RCC 7860 (cell line): ENCODE data around the gene RHCE.
"Not testable (repeated sequence)": the region's sequence is repeated elsewhere in the genome, so short reads cannot be mapped to it uniquely, and the experiment has no call there.

Source experiments
- DNase-seq: peaks from one replicate; pipeline ENCODE4 v3.0.0-alpha.2; 2015; ENCODE audit warnings: low spot score
- FAIRE-seq: peaks from 2 replicates; lab custom pipeline; 2012; peaks lifted over from hg19 to GRCh38; lab: Jason Lieb, UNC

Gene RHCE

GRCh38 chr1:25402947-25403803 is 17.4 kb downstream of the RHCE start:
- not testable (repeated sequence) for FAIRE-seq

DNA sequence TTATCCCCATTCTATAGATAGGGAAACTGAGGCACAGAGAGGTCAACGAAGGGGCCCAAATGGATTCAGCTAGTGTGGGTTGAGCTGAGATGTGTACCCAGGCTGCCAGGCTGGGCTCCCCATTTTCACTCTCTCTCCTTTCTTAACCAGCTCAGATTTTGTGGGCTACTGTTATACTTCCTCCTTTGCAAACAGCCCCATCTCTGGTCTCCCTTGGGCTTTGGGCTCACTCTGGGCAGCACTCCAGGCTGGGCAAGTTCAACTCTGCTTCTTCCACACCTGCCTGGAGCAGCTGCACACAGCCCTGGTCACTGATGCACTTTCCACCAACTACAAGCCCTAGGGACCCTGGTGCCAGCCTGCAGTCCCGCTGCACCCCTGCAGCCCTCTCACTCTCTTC is 22.5 kb downstream of the RHCE start:
- not testable (repeated sequence) for DNase-seq, FAIRE-seq

More at GRCh38 chr1:25402947-25403803, 17.4 kb downstream of the RHCE start:
- DNase-seq, result not testable (repeated sequence)

GRCh38 chr1:25397549-25397948 is 23.1 kb downstream of the RHCE start:
- DNase-seq, FAIRE-seq: not testable (repeated sequence)

DNA sequence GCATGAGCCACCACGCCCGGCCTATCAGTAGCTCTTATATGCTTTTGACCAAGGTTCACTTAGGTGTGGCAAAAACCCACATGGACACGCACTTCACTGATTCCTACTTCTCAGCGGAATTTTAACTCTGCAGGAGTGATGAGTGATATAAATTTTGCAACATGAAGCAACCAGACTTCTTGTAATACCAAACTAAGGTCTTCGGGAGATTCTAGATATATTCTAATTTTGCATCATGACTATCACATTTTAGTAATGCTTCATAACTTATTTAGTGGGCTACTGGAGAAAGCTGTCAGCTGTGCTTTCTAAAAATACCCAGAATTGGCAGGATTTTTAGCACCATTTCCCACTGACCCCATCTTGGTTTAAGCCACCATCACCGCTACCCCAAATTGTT is 27.8 kb downstream of the RHCE start:
- FAIRE-seq, result no peak
- DNase-seq, result no peak

DNA sequence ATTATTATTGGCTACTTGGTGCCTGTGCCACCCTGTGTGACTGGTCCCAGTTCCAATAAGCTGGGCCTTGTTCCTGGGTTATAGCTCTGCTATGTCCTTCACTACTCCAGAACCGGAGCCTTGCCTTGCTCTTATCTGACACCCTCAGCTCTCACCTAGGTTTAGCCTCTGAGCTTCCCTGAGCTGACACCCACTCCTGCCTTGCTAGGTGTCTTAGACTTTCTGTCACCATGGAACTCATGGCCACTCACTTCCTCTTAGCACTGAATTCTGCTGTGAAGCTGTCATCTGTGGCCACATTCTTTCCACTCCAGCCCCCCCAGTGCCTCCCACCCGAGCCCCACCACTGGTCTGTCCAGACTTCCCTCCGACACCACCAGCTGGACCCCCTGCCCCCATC is 30.9 kb downstream of the RHCE start:
- FAIRE-seq, DNase-seq: not testable (repeated sequence)

DNA sequence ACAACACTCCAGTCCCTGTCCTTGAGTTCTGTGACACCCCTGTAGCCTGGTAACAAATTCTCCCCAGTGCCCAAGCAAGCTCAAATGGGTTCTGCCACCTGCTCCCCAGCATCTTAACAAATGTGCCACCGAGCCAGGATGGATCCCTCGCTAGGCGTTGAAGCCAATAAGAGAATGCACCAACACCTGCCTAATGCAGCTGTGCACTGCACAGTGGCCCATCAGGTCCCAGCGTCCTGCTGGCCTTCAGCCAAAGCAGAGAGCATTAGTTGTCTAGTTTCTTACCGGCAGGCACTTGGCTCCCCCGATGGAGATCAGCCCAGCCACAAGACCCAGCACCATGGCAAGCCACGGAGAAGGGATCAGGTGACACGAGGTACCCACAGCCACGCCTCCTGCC is 31.9 kb downstream of the RHCE start:
- not testable (repeated sequence) for DNase-seq, FAIRE-seq

- FAIRE-seq, DNase-seq: not testable (repeated sequence)
These were observed 33.5 kb downstream of the RHCE start for GRCh38 chr1:25387096-25387495.

DNA sequence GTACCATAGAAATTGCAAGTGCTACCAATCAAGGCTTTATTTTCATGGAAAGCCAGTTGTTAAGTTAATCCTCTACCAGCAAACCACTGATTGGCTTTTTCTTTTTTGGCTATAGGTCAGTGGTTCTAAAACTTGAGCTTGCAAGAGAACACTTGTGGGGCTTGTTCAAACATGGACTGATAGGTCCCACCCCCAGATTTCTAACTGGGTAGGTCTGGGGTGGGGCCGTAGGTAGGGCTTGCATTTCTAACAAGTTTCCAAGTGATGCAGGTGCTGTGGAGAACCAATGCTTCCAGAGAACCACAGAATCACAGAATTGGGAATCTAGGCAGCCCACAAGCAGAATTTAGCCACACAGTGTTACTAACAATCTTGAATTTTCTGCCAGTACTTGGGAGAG is 36.8 kb downstream of the RHCE start:
- DNase-seq, FAIRE-seq: not testable (repeated sequence)

- DNase-seq, result not testable (repeated sequence)
These were observed 37.5 kb downstream of the RHCE start for GRCh38 chr1:25383090-25383489.

GRCh38 chr1:25382543-25382942 is 38.1 kb downstream of the RHCE start:
- FAIRE-seq, DNase-seq: not testable (repeated sequence)

More at GRCh38 chr1:25383090-25383489, 37.5 kb downstream of the RHCE start:
- FAIRE-seq, result not testable (repeated sequence)

DNA sequence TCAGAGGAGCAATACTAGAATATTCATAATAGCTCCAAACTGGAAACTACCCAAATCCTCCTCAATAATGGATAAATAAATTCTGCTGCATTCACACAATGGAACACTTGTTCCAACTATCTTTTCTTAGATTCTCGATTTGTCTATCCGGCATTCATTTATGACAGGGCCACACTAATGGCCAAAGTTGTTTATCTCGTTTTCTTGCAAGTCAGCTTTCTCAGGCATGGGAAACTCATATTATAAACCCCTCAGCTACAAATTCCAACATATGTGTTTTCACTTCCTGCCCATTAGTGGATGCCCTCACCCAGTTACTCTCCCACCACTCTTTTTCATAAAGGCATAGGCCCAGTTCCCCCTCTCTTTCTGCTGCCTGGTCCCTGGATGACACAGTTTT is 42.3 kb downstream of the RHCE start:
- not testable (repeated sequence) for FAIRE-seq

DNA sequence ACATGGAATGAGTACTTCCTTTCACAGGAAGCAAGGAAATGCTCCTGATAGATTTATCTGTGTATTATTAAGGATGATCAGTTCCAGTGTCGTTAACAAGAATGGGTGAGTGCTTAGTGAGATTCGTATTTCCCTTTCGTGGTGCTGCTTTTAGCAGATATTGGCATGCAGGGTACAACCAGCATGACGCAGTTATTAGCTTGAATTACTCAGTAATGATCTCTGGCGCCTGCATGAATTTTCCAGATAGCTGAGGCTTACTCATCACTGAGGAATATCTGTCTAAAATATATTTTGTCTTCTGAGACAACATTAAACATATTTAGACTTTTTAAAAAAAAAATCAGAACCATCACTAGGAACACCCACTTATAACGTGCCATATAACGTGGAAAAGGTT is 48.9 kb downstream of the RHCE start:
- DNase-seq, result peak; percentile 9
- FAIRE-seq, result not testable (repeated sequence)

More for the DNA sequence above, 42.3 kb downstream of the RHCE start:
- DNase-seq, result not testable (repeated sequence)

DNA sequence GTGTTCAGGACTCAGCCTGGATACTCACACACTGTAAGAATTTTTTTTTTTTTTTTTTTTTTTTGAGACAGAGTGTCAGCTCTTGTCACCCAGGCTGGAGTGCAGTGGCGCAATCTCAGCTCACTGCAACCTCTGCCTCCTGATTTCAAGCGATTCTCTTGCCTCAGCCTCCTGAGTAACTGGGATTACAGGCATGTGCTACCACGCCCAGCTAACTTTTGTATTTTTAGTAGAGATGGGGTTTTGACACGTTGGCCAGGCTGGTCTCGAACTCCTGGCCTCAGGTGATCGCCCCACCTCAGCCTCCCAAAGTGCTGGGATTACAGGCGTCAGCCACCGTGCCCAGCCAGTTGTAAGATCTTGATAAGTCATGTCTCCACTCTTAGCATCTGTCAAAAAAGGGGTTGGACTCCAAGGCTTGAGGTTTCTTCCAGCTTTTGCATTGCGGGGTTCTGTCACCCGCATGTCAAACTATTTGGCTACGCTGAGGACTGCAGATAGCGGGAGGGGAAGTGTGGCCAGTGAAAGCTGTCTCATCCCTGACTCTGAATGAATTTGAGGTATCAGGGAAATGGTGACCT is 50.8 kb downstream of the RHCE start:
- not testable (repeated sequence) for DNase-seq, FAIRE-seq

DNA sequence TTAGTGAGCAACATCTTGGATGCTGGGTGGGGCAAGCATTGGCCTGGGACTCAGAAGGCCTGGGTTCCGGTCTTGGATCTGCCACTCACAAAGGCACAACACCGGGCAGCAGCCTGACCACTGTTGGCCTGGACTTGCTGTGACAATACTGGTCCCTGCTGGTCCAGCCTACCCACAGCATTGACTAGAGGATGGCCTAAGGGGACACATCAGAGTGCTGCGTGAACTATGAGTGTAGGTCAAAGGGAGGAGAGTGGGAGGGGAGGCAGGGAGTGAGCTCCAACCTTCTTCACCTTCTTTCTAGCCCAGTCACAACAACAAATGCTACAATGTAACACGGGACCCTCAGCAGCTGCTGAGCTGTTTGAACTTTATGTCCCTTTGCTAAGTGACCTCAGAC is 51.4 kb downstream of the RHCE start:
- no peak for DNase-seq
- FAIRE-seq, result no peak

GRCh38 chr1:25362634-25363559 is 57.7 kb downstream of the RHCE start:
- FAIRE-seq, DNase-seq: not testable (repeated sequence)

DNA sequence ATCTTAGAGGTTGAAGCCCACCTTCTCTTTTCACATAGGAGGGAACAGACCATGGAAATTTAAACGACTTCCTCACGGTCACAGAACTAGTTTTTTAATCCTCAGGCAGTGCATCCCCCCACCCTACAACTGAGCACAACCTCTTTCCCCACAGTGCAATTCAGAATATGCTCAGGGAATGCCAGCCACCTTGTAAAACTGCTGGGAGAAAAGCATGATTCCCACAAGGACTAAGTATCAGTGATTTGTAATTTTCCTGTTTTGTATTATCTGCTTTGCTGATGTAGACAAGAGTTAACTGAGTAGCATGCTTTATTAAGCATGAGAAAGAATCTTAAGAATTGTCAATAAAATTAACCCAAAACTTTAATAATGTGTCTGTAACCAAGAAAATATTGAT is 58.7 kb downstream of the RHCE start:
- DNase-seq, result no peak
- FAIRE-seq, result no peak

GRCh38 chr1:25360596-25361581 is 59.7 kb downstream of the RHCE start:
- DNase-seq, result peak; percentile 66
- FAIRE-seq, result peak; percentile 48

- no peak for FAIRE-seq
- DNase-seq, result no peak
These were observed 63.8 kb downstream of the RHCE start for GRCh38 chr1:25356848-25357247.

GRCh38 chr1:25356441-25356840 is 64.2 kb downstream of the RHCE start:
- FAIRE-seq (no peak), DNase-seq (no peak)
